H9 (cell line): Measurements from ENCODE around the gene THRB. TPM values are rescaled to one million over a fixed set of nuclear protein-coding genes. Genes with fewer than 3 reads are reported as not detected.

Experiments used
- DNase-seq: peaks from one replicate; pipeline ENCODE4 v3.0.0-alpha.2; 2017
- H2AFZ ChIP-seq: one replicate; pipeline ENCODE4 v1.6.1; 2013; ENCODE audit warnings: mild to moderate bottlenecking, low read length, control low read depth, moderate library complexity
- H2AK5ac ChIP-seq: 2 replicates; pipeline ENCODE4 v1.6.1; 2013; ENCODE audit warnings: low read length, control low read depth, mixed read lengths; ENCODE audit not compliant: insufficient read length
- H2BK120ac ChIP-seq: one replicate; pipeline ENCODE4 v1.6.1; 2013; ENCODE audit warnings: low read depth, mild to moderate bottlenecking, low read length, control low read depth, inconsistent platforms; ENCODE audit not compliant: poor library complexity, severe bottlenecking
- H2BK12ac ChIP-seq: 2 replicates; pipeline ENCODE4 v1.6.1; 2013; ENCODE audit warnings: low read length, control low read depth, mixed read lengths, low read depth; ENCODE audit not compliant: insufficient read length
- H2BK15ac ChIP-seq: 2 replicates; pipeline ENCODE4 v1.6.1; 2013; ENCODE audit warnings: low read depth, low read length, control low read depth
- H2BK20ac ChIP-seq: one replicate; pipeline ENCODE4 v1.6.1; 2013; ENCODE audit warnings: low read depth, mild to moderate bottlenecking, low read length, control low read depth, inconsistent platforms; ENCODE audit not compliant: poor library complexity, severe bottlenecking
- H2BK5ac ChIP-seq: 2 replicates; pipeline ENCODE4 v1.6.1; 2013; ENCODE audit warnings: low read length, control low read depth, mixed read lengths; ENCODE audit not compliant: insufficient read length
- H3K14ac ChIP-seq: 2 replicates; pipeline ENCODE4 v1.6.1; 2013; ENCODE audit warnings: low read length, control low read depth; ENCODE audit not compliant: insufficient read depth
- H3K18ac ChIP-seq: 2 replicates; pipeline ENCODE4 v1.6.1; 2013; ENCODE audit warnings: low read depth, mild to moderate bottlenecking, mixed read lengths, low read length, control low read depth; ENCODE audit not compliant: insufficient read length
- H3K23ac ChIP-seq: 2 replicates; pipeline ENCODE4 v1.6.1; 2013; ENCODE audit warnings: low read length, control low read depth, mixed read lengths, low read depth; ENCODE audit not compliant: insufficient read length
- H3K23me2 ChIP-seq: 2 replicates; pipeline ENCODE4 v1.6.1; 2013; ENCODE audit warnings: low read depth, mild to moderate bottlenecking, mixed read lengths, low read length, control low read depth; ENCODE audit not compliant: insufficient read length, poor library complexity, severe bottlenecking
- H3K27ac ChIP-seq: 2 replicates; pipeline ENCODE4 v1.5.1; 2013; ENCODE audit warnings: low read length, control low read depth, mixed read lengths, low read depth; ENCODE audit not compliant: insufficient read length
- H3K27me3 ChIP-seq: 2 replicates; pipeline ENCODE4 v1.6.1; 2013; ENCODE audit warnings: low read length, control low read depth, inconsistent platforms; ENCODE audit not compliant: insufficient read depth
- H3K4ac ChIP-seq: 2 replicates; pipeline ENCODE4 v1.6.1; 2013; ENCODE audit warnings: low read depth, mild to moderate bottlenecking, control low read depth, inconsistent platforms, low read length, moderate library complexity
- H3K4me1 ChIP-seq: 2 replicates; pipeline ENCODE4 v1.6.1; 2013; ENCODE audit warnings: low read length, control low read depth, inconsistent platforms; ENCODE audit not compliant: insufficient read depth
- H3K4me2 ChIP-seq: 2 replicates; pipeline ENCODE4 v1.6.1; 2013; ENCODE audit warnings: low read length, control low read depth, mixed read lengths; ENCODE audit not compliant: insufficient read length, insufficient read depth
- H3K56ac ChIP-seq: 2 replicates; pipeline ENCODE4 v1.6.1; 2013; ENCODE audit warnings: low read depth, mild to moderate bottlenecking, mixed read lengths, low read length, control low read depth; ENCODE audit not compliant: insufficient read length
- H3K79me1 ChIP-seq: 2 replicates; pipeline ENCODE4 v1.6.1; 2013; ENCODE audit warnings: low read depth, mild to moderate bottlenecking, moderate library complexity, low read length, control low read depth, inconsistent platforms; ENCODE audit not compliant: insufficient read depth, poor library complexity, severe bottlenecking
- H3K79me2 ChIP-seq: 2 replicates; pipeline ENCODE4 v1.6.1; 2013; ENCODE audit warnings: low read length, control low read depth, inconsistent platforms; ENCODE audit not compliant: insufficient read depth
- H3K9ac ChIP-seq: 2 replicates; pipeline ENCODE4 v1.6.1; 2013; ENCODE audit warnings: low read length, control low read depth, mixed read lengths; ENCODE audit not compliant: insufficient read length; ENCODE audit errors: extremely low read depth
- H3K9me3 ChIP-seq: one replicate; pipeline ENCODE4 v1.6.1; 2013; ENCODE audit warnings: low read depth, low read length, inconsistent platforms; ENCODE audit not compliant: control insufficient read depth
- H3T11ph ChIP-seq: one replicate; pipeline ENCODE4 v1.6.1; 2013; ENCODE audit warnings: mild to moderate bottlenecking, low read length, control low read depth, inconsistent platforms
- H4K20me1 ChIP-seq: one replicate; pipeline ENCODE4 v1.6.1; 2013; ENCODE audit not compliant: control insufficient read depth, insufficient read length, insufficient read depth
- H4K5ac ChIP-seq: 2 replicates; pipeline ENCODE4 v1.6.1; 2013; ENCODE audit warnings: low read depth, mild to moderate bottlenecking, mixed read lengths, low read length, control low read depth; ENCODE audit not compliant: insufficient read length
- H4K8ac ChIP-seq: replicated peaks from 2 replicates; pipeline ENCODE4 v1.6.1; 2013; ENCODE audit warnings: low read length, control low read depth, mixed read lengths, low read depth; ENCODE audit not compliant: insufficient read length
- H4K91ac ChIP-seq: 2 replicates; pipeline ENCODE4 v1.6.1; 2013; ENCODE audit warnings: low read depth, mild to moderate bottlenecking, moderate library complexity, mixed read lengths, low read length, control low read depth; ENCODE audit not compliant: insufficient read length
- H3K27ac Mint-ChIP-seq, 3 experiments: 2 replicates in 2 of 3; 3 replicates in 1 of 3; pipeline ENCODE4 v1.8.0; 2020 to 2021; ENCODE audit warnings: mixed read lengths in 3 of 3, mild to moderate bottlenecking in 1 of 3, moderate library complexity in 1 of 3
- H3K27me3 Mint-ChIP-seq: 2 replicates; pipeline ENCODE4 v1.8.0; 2021; ENCODE audit warnings: low read depth, mild to moderate bottlenecking, moderate library complexity, mixed read lengths
- H3K36me3 Mint-ChIP-seq, 3 experiments: 2 replicates in 2 of 3; 3 replicates in 1 of 3; pipeline ENCODE4 v1.8.0; 2020 to 2021; ENCODE audit warnings: low read depth in 3 of 3, mixed read lengths in 3 of 3; ENCODE audit not compliant: insufficient read depth in 1 of 3
- H3K4me1 Mint-ChIP-seq, 2 experiments: 2 replicates each; pipeline ENCODE4 v1.8.0; 2020; ENCODE audit warnings: mixed read lengths in 2 of 2
- H3K4me3 Mint-ChIP-seq, 2 experiments: 2 replicates in 1 of 2; 3 replicates in 1 of 2; pipeline ENCODE4 v1.8.0; 2020 to 2021; ENCODE audit warnings: mild to moderate bottlenecking in 2 of 2, mixed read lengths in 2 of 2, moderate library complexity in 1 of 2
- H3K9me3 Mint-ChIP-seq, 2 experiments: 2 replicates in 1 of 2; 3 replicates in 1 of 2; pipeline ENCODE4 v1.8.0; 2020; ENCODE audit warnings: mild to moderate bottlenecking in 2 of 2, mixed read lengths in 2 of 2, moderate library complexity in 1 of 2
- CTCF ChIP-seq: fragments of 200-600 bp; sonication (generic); conservative IDR thresholded peaks from 3 replicates; pipeline ENCODE4 v1.8.0; 2021; ENCODE audit warnings: antibody characterized with exemption, mild to moderate bottlenecking
- WGBS: extraction: QIAGEN DNeasy Blood & Tissue Kit; methylation state at CpG from one replicate; pipeline ENCODE4 v1.1.7; 2013; ENCODE audit warnings: missing lambda C conversion rate, low lambda C conversion rate, mixed read lengths; ENCODE audit not compliant: insufficient read length; ENCODE audit errors: extremely low coverage; 5-methylcytosine and 5-hydroxymethylcytosine counted together
- total RNA-seq: library from RNA; stranded (reverse); gene quantifications from 2 replicates; pipeline ENCODE4 v1.2.1, GENCODE V29; 2021

The THRB gene
- total RNA-seq, 1 experiment from 2014 or later, result 8.6 TPM

GRCh38 chr3:24382647-24383046 is 112.0 kb downstream of the THRB start:
- H2BK15ac ChIP-seq, result no peak overlapping the region
- no peaks in the 10 kb centered on the region for H3K27me3 ChIP-seq
- no peak overlapping the region for H3K9ac ChIP-seq
- no peak overlapping the region for H2BK12ac ChIP-seq
- Mint-ChIP-seq H3K27me3 (no peaks in the 10 kb centered on the region), H3K4me1 (0 out of 4 replicates have a peak, but pooled peaks cover 0 to 2% of the 10 kb centered on the region in 2 experiments), H3K4me3 (no peak overlapping the region), H3K27ac (0 out of 7 replicates have a peak overlapping the region, but pooled peaks of 1 of the 3 experiments have one; percentile 11), H3K9me3 (no peaks in the 10 kb centered on the region), H3K36me3 (no peaks in the 10 kb centered on the region)
- no peaks in the 10 kb centered on the region for H3K79me2 ChIP-seq
- no peaks in the 10 kb centered on the region for H3K79me1 ChIP-seq
- H3K18ac ChIP-seq, result no peak overlapping the region
- no peak for TF ChIP-seq CTCF
- H4K20me1 ChIP-seq, result no peaks in the 10 kb centered on the region
- no peak overlapping the region for H2AK5ac ChIP-seq
- no peak overlapping the region for H2BK5ac ChIP-seq
- H2BK120ac ChIP-seq, result no peak overlapping the region
- H4K5ac ChIP-seq, result no peak overlapping the region
- no peak overlapping the region for H4K8ac ChIP-seq
- WGBS, result no CpG with 5 or more reads among the region's 2 CpGs
- no peaks in the 10 kb centered on the region for H3K23me2 ChIP-seq
- no peaks in the 10 kb centered on the region for H3K9me3 ChIP-seq
- no peak overlapping the region for H3K23ac ChIP-seq
- no peaks in the 10 kb centered on the region for H3K4me1 ChIP-seq
- H2BK20ac ChIP-seq, result no peak overlapping the region
- no peak overlapping the region for H3K4me2 ChIP-seq
- no peak overlapping the region for H3K27ac ChIP-seq
- DNase-seq, result no peak
- no peak overlapping the region for H4K91ac ChIP-seq
- H3K4ac ChIP-seq, result no peak overlapping the region
- no peak overlapping the region for H2AFZ ChIP-seq
- no peak overlapping the region for H3K14ac ChIP-seq
- no peak overlapping the region for H3K56ac ChIP-seq
- no peak overlapping the region for H3T11ph ChIP-seq
